Measurements from ENCODE around the gene CAD. TPM values are rescaled to one million over a fixed set of nuclear protein-coding genes. Genes with fewer than 3 reads are reported as not detected.

Gene CAD
- total RNA-seq, 2 experiments from 2014 or later = 83.7 to 85.1 TPM

GRCh38 chr2:27290549-27290948, 73.4 kb downstream of the CAD start:
- ChIA-PET CTCF (interaction anchor here (0.8 to 7.3 kb wide), 3 partner anchors 10 to 13 kb away, joined by 3 to 61 read pairs (median 23); partner anchors contain the start of gene TRIM54), POLR2A (no interaction called here)
- no peak overlapping the region for H3K27ac Mint-ChIP-seq
- no peaks in the 10 kb centered on the region for H3K9me3 Mint-ChIP-seq (ENCODE audit: insufficient read depth)
- DNase-seq (no peak), ATAC-seq (no peak)
- H3K36me3 Mint-ChIP-seq (ENCODE audit: low read depth) = no peaks in the 10 kb centered on the region
- peaks cover 37% of the 10 kb centered on the region for H3K27me3 Mint-ChIP-seq (ENCODE audit: low read depth)
- H3K4me3 Mint-ChIP-seq = no peak overlapping the region
- H3K4me1 Mint-ChIP-seq (ENCODE audit: low read depth) = peaks cover 2% of the 10 kb centered on the region

- H3K27ac Mint-ChIP-seq = no peak overlapping the region
- peaks cover 27% of the 10 kb centered on the region for H3K27me3 Mint-ChIP-seq (ENCODE audit: low read depth)
- POLR2A ChIA-PET = interaction anchor here (0.9 kb wide), 1 partner anchor 31 kb away, joined by 3 read pairs; the partner anchor contains the start of gene MPV17
- peaks cover 2% of the 10 kb centered on the region for H3K4me1 Mint-ChIP-seq (ENCODE audit: low read depth)
- no peaks in the 10 kb centered on the region for H3K9me3 Mint-ChIP-seq (ENCODE audit: insufficient read depth)
- H3K36me3 Mint-ChIP-seq (ENCODE audit: low read depth) = no peaks in the 10 kb centered on the region
- ATAC-seq = no peak
- CTCF ChIA-PET = interaction anchor here (1.2 to 7.3 kb wide), 5 partner anchors 9 to 330 kb away, joined by 3 to 61 read pairs (median 4); partner anchors contain the start of gene TRIM54
- DNase-seq = no peak
- no peak overlapping the region for H3K4me3 Mint-ChIP-seq
Observed at GRCh38 chr2:27291865-27292264, 74.7 kb downstream of the CAD start.

Other genes with a start within 250 kb of the CAD start
- under 1 TPM; 0.52 to 0.95 TPM for gene MAPRE3, start 246.7 kb upstream of the CAD start, total RNA-seq
- gene TMEM214, start 184.4 kb upstream of the CAD start, total RNA-seq = 10 to 100 TPM; 73.7 to 75.6 TPM
- gene AGBL5, start 165.7 kb upstream of the CAD start, total RNA-seq = 10 to 100 TPM; 13.9 to 14.8 TPM
- 100 to 1,000 TPM; 334 to 346 TPM for gene OST4, start 145.7 kb upstream of the CAD start, total RNA-seq
- 1 to 10 TPM; 1.1 to 1.4 TPM for gene EMILIN1, start 138.8 kb upstream of the CAD start, total RNA-seq
- gene KHK, start 130.6 kb upstream of the CAD start, total RNA-seq = 10 to 100 TPM; 12.1 to 12.4 TPM
- under 1 TPM; 0.61 to 0.94 TPM for gene CGREF1, start 98.2 kb upstream of the CAD start, total RNA-seq
- gene ABHD1, start 93.6 kb upstream of the CAD start, total RNA-seq = under 1 TPM; 0.23 to 0.45 TPM
- 10 to 100 TPM; 66.5 to 72.1 TPM for gene PREB, start 82.7 kb upstream of the CAD start, total RNA-seq
- gene PRR30, start 78.0 kb upstream of the CAD start, total RNA-seq = not detected
- gene TCF23, start 68.4 kb upstream of the CAD start, total RNA-seq = not detected
- 10 to 100 TPM; 60.2 to 64.7 TPM for gene ATRAID, start 5.3 kb upstream of the CAD start, total RNA-seq
- 10 to 100 TPM; 41.5 to 47.4 TPM for gene SLC5A6, start 5.1 kb upstream of the CAD start, total RNA-seq
- not detected for gene SLC30A3, start 45.7 kb downstream of the CAD start, total RNA-seq
- gene DNAJC5G, start 58.1 kb downstream of the CAD start, total RNA-seq = not detected
- gene TRIM54, start 65.1 kb downstream of the CAD start, total RNA-seq = under 1 TPM; 0.26 to 0.31 TPM
- 1 to 10 TPM; 2.2 to 2.6 TPM for gene UCN, start 91.1 kb downstream of the CAD start, total RNA-seq
- gene MPV17, start 105.7 kb downstream of the CAD start, total RNA-seq = 10 to 100 TPM; 78.0 to 80.5 TPM
- 10 to 100 TPM; 60.9 to 62.6 TPM for gene GTF3C2, start 139.4 kb downstream of the CAD start, total RNA-seq
- 10 to 100 TPM; 34.5 to 37.0 TPM for gene EIF2B4, start 153.0 kb downstream of the CAD start, total RNA-seq
- 100 to 1,000 TPM; 119 to 120 TPM for gene SNX17, start 153.2 kb downstream of the CAD start, total RNA-seq
- gene ZNF513, start 163.4 kb downstream of the CAD start, total RNA-seq = 10 to 100 TPM; 11.8 to 13.3 TPM
- gene PPM1G, start 192.2 kb downstream of the CAD start, total RNA-seq = 100 to 1,000 TPM; 130 to 136 TPM
- 10 to 100 TPM; 91.2 to 91.3 TPM for gene NRBP1, start 211.3 kb downstream of the CAD start, total RNA-seq
- 1 to 10 TPM; 5.6 to 6.6 TPM for gene KRTCAP3, start 225.0 kb downstream of the CAD start, total RNA-seq

Data from activated CD8-positive, alpha-beta T cell treated with anti-CD3 and anti-CD28 coated beads, Interleukin-2, amount 10 ng/mL, durations not matched to agents 7 days and 5 days (primary cell).